Stimulated activated CD4-positive, alpha-beta T cell treated with anti-CD3 and anti-CD28 coated beads, Interleukin-1b, Interleukin-23, amount 100 ng/mL, for 4 hours (primary cell): ENCODE data around the gene CYP2R1.

Experiments
- DNase-seq, 2 donors: peaks; one replicate each; pipeline ENCODE4 v3.0.0-alpha.2; 2020; ENCODE audit warnings: low read depth in 2 of 2

The CYP2R1 gene, protein sequence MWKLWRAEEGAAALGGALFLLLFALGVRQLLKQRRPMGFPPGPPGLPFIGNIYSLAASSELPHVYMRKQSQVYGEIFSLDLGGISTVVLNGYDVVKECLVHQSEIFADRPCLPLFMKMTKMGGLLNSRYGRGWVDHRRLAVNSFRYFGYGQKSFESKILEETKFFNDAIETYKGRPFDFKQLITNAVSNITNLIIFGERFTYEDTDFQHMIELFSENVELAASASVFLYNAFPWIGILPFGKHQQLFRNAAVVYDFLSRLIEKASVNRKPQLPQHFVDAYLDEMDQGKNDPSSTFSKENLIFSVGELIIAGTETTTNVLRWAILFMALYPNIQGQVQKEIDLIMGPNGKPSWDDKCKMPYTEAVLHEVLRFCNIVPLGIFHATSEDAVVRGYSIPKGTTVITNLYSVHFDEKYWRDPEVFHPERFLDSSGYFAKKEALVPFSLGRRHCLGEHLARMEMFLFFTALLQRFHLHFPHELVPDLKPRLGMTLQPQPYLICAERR

DNA sequence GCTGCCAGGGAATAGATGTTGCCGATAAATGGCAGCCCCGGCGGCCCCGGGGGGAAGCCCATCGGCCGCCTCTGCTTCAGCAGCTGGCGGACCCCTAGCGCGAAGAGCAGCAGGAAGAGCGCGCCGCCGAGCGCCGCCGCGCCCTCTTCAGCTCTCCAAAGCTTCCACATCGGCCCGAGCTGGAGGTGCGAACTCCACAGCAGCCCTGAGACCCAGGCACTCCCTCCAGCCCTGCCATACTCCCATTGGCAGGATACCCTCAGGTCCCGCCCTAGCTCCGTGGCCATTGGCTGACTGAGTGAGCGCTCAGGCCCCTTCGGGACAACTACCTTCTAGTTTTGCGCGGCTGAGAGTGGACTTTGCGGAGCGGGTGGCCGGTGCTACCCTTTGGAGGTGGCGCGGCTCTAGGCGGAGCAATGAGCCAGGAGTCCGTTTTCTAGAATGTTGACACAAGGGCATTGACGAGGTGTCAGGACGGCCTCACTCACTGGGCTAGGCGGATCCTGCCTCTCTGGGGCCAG, at the start of gene CYP2R1:
CYP2R1 (minus strand) TSS at position 196 of the 521 bp plus-strand sequence; CDS start at position 170, 26 bp downstream.
- DNase-seq = peak; percentile 75 to 82

DNA sequence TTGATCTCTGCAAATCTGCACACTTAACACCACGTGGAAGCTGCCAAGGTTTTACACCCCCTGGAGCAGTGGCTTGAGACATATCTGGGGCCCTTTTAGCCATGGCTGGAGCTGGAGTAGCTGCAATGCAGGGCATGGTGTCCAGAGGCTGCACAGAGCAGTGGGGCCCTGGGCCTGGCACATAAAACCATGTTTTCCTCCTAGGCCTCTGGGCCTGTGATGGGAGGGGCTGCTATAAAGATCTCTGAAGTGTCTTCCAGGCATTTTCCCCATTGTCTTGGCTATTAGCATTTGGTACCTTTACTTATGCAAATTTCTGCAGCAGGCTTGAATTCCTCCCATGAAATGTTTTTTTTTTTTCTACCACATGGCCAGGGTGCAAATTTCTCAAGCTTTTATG, 46.9 kb upstream of the CYP2R1 start:
- DNase-seq = no peak

DNA sequence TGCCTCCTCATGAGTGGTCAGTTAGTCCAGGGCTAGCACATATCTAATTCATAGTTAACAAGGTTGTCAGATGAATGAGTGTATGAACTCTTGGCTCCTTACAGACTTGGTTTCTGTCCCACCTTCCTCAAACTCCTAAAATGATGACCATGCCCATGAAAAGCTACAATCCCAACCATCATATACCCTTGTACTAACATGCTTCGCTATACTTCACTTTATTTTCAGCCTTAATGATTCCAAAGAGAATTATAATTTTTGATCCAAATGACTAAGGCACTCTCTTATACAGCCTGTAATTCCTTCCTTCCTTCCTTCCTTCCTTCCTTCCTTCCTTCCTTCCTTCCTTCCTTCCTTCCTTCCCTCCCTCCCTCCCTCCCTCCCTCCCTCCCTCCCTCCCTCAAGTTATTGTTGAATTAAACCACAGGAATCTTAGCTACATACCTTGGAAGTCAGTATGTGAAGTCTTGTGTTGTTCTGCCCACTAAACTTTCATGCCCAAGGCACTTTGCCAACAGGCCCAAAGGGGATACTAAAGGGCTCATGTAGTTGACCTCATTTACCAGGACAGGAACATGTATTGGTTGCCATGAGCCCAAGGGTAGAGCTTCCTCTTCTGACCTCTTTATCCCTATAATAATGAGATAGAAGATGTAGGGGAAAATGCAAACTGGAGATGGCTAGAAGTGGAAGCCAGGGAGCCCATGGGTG, 42.8 kb upstream of the CYP2R1 start:
- no peak for DNase-seq

DNA sequence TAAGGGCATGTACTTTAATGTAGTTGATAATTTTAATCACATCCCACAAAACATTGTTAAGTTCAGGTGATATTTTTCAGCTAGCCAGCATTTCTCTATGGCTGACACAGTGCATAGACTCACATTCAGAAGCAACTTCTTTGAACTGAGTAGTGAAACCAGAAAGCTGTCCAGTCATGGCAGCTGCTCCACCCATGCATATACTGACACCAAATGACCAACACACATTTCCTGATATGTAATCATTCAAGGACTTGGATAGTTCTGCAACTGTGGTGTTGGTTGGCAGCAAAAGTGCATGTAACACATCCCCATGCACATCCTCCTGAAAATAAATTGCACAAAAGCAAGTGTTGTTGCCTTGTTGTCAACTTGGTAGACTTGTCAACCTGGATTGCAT, 40.4 kb upstream of the CYP2R1 start:
- DNase-seq = no peak

DNA sequence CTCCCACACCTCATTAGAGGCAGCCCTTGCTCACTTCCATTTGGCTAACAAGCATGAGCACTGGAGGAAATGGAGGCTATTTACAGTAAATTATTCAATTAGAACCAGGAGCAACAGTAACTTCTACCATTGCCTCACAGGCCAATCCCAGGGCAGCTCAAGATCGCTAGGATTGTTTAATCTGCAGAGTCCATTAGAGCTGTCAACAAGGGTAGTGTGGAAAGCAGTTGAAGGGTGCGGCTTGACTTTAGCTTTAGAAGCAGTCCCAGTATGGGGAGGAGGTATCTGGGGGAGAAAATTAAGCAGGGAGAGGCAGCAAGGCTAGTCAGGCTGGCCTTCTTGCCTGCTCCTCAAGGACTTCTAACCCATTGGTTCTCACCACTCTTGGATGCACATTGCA, 38.3 kb upstream of the CYP2R1 start:
- DNase-seq = no peak

DNA sequence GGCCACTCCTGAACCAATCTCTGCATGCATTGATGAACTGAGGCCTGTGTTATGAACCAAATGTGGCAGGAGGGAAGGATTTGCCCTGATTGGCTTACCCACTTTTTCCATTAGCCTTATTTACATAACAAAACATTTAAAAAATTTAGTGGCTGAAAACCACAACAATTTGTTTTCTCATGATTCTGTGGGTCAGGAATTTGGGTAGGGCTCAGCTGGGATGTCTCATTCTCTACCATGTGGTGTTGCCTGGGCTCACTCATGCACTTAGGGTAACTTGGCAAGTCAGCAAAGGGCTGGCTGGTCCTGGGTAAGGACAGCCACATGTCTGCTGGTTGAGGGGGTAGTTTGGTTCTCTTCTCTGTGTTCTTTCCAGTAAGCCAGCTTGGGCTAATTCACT, 35.1 kb upstream of the CYP2R1 start:
- DNase-seq = no peak

DNA sequence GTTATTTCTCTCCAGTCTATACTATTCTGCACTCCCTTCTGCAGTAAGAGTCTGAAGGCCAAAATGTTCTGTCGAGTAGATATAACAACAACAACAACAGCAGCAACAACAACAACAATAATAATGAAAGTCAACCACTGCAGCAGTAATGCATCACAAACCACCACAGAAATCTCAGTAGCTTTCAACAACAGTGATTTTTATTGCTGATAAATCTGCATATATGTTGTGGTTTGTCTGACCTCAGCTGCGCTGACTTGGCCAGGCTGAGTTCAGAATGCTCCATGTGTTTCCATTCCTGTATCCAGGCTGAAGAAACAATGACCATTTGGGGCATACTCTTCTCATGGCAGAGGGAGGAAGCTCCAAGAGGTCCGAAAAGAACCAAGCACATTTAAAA, 32.3 kb upstream of the CYP2R1 start:
- no peak for DNase-seq

DNA sequence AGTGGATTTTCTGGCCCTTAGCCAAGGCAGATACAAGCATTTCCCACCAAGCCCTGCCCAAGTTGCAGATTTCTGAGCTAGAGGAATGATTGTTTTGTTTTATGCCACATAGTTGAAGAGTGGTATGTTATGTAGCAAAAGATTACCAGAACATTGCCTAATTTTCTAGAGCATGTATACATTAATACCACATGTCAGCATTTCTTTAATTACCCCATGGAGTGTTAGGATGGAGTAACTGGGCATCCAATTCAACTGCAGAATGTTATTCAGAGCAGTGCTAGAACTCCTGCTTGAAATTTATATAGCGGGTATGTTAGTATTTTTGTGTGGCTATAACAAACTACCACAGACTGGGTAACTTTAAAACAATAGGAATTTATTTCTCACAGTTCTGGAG, 24.4 kb upstream of the CYP2R1 start:
- DNase-seq = no peak

DNA sequence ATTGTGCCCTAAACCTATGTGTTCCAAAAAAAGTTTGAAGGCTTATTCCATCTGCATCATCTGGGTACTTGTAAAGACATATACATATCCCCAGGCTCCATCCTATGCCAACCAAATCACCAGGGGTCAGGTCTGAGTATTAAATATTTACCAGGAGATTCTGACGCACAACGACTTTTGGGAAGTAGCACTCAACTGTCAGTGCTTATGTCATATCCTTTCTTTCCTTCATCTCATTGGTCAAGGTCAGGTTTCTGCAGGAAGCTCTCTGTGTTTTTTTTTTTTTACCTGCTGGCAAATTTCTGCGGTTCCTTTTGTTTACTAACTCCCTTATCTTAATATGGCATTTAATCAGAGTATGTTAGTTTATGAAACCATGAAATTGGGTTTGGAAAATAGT, 22.5 kb upstream of the CYP2R1 start:
- no peak for DNase-seq

DNA sequence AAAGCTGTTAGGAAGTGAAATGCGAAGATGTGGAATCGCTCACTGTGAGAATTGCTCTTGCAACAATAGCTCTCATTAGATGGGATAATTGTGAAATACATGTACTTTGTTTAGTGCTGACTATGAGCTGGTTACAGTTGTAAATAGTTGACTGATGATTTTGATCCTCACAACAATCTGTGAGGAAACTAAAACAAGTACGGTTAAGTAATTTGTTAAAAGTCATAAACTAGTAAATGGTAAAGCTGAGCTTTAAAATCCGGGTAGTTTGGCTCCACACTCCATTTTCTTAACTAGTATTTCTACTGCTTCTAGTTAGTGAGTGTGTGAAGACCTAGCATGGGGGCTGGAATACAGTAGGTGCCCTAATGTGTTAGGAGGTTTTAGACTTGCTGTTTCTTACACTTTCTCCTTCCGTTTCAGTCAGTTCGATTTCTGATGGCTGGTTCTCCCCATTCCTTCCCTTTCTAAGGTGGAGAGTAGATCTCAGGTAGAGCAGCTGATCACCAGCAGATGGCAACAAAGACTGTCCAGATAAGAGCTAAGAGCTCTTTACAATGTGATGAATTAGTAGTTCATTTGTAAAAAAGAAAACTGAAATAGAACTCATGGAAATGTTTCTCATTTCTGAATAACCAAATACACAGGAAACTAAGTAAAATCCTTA, 16.3 kb upstream of the CYP2R1 start:
- no peak for DNase-seq

DNA sequence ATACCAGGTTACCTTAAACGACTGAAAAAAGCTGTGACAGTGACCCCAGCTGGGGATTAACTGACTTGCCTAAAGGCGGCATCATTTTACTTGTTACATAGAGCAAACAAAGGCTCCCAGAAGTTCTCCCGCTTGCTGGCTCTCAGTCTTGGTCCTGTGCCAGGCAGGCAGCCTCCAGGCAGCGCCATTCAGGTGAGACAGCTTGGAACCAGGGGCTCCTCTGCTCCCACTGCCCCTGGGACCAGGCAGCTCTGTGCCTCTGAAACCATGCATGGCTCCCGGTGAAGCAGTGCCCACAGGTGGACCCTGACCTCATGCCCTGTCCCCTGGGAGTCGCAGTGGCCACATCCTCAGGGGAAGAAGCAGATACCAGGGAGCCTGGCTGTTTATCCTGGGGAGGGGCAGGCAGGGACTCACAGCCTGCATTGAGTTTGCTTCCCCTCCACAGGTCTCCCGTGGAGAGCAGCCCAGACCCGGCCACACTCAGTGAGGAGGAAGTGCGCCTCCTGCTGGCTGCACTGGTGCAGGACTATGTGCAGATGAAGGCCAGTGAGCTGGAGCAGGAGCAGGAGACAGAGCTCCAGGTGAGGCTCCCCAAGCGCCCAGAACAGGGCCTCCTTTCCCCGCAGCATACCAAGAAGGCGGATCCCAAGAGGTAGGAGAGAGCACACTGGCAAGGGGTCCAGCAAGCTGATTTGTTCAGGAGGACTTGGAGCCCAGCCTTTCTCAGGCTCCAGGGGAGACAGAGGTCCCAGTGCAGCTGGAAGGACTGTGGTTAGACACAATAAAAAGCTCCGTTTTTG, 15.6 kb upstream of the CYP2R1 start:
- DNase-seq = peak; percentile 83 to 86

DNA sequence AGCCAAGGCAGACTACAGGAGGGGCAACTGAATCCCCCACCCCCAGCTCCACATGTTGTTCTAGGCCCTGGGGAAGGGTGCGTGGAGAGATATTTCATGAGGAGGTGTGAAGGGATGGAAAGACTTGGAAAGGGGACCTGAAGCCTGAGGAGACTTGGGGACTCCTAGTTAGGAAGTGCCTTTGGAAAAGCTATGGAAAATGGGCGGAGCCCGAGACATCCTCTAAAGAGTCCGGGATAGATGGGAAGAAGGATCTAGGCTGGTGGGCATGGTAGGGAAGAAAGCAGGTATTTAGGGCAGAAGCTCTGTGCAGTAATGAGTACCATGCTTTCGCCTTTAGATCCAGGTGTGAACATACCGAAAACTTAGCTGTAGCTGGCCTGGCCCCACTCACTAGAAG, 15.0 kb upstream of the CYP2R1 start:
- DNase-seq = no peak

DNA sequence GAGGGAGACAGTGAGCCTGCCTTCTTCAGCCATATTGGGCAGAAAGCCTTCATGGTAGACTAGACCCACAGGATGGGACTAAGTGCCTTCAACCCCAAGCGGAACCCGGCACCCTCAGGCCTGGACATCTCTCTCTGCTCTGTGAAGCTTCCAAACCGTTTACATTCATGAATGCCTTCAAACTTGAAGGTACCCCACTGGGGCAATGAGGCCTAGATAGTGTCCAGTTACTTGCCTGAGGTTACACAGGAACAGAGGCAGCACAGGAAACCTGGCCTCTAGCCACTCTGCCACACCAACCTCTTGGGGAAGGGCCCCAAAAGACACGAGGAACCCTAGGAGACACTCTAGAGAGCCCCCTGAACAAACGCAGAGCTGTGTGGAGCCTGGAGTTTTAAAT, 14.5 kb upstream of the CYP2R1 start:
- DNase-seq = no peak

DNA sequence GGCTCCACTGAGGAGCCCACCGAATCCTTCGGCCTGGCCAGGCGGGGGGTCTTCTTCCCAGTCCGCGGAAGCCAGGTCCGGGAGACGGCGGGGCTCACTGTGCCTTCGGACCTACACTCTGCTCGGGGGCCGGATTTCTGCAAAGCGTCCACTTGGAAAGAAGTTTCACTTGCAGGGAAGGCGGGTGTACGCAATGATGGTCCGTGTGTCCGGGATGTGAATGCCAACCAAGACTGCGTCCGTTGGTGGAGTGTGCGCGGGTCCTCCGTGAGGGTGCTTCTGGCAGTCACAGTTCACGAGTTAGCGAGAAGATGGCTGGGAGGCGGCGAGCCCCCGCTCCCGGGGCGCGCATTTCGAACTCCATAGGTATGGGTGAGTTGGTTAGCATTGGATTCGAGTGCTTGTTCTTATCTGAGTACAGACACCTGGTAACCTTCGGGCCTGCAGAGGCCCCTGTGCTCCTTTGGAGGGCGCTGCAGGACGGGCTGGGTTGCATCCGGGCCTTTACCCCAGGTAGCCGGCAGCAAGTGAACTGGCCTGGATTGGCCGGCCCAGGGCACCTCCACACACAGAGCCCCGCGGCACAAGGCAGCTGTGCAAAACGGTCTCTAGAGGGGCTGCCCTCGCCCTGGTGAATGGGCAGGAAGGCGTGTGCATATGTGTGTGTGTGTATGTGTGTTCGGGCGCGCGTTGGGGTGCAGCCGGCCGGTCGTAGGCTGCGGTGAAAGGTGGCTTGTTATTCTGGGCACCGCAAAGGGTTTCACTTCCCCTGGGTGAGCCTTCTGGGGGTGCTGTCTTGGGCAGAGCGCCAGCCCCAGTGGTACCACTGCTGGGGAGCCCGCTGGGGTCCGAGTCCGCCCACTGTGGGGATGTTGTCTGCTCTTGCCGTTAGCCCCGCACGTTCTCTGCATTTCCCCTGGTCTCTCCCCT, 13.3 kb upstream of the CYP2R1 start:
- peak; percentile 44 to 50 for DNase-seq

DNA sequence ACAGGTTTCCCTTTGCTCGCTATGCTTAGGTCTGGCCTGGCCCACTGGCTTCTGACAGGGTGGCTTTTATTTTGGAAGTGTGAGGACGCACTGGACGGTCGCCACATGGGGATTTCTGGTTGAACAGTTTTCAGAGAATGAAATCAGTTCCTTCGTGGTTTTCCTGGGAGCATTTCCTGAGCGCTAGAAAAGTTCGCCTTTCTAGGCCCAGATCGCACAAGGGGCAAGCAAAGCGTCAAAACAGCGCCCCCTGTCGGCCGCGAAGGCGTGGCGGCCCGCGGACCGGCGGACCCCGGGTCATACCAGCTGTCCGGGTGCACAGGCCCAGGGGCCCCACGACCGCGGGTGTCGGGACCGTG, 12.7 kb upstream of the CYP2R1 start:
- DNase-seq = peak; percentile 79 to 86

DNA sequence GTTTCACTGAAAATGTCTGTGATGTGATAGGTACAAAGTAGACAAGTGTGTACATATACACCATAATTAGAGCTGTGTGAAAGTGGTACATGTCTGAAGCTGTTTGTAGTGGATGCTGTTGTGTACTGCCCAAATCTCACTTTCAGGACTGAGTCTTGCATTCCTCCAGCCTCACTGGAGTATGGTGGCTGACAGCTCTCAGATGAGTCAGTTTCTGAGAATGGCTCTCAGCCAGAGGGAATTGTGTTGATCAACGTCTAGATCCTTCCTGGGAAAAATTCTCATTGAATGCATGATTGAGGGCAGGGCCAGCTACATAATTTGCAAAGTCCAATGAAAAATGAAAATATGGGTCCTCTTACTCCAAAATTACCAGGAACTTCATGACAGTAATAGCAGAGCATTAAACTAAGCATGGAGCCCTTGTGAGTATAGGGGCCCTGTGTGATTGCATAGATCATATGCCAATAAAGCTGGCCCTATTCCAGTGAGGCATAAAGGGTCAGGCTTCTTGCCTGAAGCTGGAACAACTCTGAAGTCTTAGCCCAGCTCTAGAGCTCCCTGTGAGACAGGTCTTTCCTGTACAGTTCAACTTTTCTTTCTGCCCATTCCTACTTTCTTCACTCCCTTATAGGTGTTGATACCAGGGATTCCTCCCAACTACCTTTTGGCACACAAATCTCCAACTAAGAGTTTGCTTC, 10.8 kb upstream of the CYP2R1 start:
- DNase-seq = no peak

DNA sequence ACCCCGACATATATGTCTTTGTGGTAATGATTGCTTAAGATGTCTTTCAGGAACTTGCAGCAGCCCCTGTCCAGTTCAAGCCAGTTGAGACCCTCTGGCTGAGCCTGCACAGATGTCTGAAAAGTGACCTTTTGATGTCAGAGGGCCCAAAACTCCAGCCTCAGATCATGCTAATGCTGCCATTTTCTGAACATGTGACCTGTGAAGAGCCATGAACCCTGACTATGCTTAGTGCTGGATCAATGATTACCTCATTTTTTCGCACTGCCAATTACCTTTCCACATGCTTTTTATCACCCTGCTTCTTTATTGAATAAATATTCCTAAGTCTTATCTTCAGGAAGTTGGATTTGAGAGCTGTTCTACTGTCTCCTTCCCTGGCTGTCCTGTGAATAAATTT, 6.9 kb upstream of the CYP2R1 start:
- DNase-seq = no peak

DNA sequence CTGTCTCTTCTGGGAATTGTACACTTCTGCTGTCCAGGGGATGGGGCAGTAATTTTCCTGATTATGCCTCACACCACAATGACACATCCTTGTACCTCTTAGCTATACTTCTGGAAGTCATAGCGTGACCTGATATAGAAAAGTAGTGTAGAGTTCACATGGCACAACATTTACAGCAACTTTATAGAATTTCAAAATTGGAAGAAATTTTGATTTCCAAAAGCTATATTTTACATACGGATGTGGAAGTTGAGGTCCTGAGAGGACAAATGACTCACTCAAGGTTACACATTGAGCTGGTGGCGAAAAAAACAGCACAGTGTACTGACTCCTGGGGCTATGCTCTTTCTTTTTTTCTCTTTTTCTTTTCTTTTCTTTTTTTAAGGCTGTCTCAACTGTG, 6.3 kb upstream of the CYP2R1 start:
- no peak for DNase-seq

DNA sequence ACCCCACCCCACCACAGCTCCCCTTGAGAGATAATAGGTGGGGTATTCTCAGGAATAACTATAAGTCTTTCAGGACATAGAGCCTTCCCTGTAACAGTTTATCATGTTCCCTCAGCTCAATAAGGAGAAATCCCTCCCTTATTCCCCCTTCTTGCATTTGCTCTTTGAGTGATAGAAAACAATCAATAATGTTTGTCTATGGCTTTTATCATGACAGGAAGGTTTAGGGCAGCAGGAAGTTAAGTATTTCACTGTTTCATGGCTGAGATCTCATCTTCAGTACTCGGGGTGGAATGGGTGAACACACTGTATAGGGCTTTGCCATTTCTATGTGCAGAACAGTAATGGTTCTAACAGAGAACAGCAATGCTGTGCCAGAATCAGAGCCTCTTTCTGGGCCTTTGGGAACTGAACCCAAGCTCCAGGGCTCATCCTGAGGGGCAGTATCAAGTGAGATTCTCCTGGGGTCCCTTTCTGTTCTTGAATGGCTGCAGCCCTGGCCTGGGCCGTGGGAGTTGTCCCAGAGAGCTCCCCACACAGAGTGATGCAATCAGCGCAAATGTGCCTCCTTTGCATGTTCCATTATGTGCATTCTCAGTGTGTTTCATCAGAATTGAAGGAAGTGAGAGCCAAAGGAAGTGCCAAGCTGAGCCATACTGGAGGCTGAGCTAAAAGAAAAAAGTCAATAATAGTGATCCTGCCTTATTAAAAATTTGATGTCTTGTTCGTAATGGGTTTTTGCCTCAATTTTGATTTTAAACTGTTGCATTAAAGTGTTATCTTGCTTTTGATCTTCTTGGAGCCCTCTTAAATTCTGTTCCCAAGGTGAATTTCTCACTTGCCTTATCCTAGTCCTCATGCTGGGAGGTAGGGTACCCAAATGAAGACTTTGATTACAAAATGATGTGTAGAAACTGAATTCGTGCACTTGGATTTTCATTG, 2.9 kb upstream of the CYP2R1 start:
- DNase-seq = no peak
